Activated B cell treated with CpG ODN at 0.5 μM for 24 hours (primary cell): Measurements from ENCODE around the gene APIP. TPM values are rescaled to one million over a fixed set of nuclear protein-coding genes. Genes with fewer than 3 reads are reported as not detected.

Source experiments
- ATAC-seq: fragments of 200-7000 bp; cut with Tn5 transposase; one replicate; pipeline ENCODE4 v1.10.0; 2021; ENCODE audit warnings: low read depth, mild to moderate bottlenecking, moderate library complexity
- CTCF ChIA-PET: fragments of 350-600 bp; sonication (Branson Sonifier 250); formaldehyde crosslinking; loops from one replicate; lab custom pipeline; 2021; ENCODE audit warnings: antibody characterized with exemption; lab: Charles Lee
- POLR2A ChIA-PET: fragments of 350-600 bp; sonication (Branson Sonifier 250); formaldehyde crosslinking; loops from one replicate; lab custom pipeline; 2021; ENCODE audit warnings: antibody characterized with exemption; lab: Charles Lee
- DNase-seq: peaks from one replicate; pipeline ENCODE4 v3.0.0; 2022
- H3K27ac Mint-ChIP-seq: one replicate; pipeline ENCODE4 v1.8.0; 2020; ENCODE audit warnings: mixed read lengths
- H3K27me3 Mint-ChIP-seq: one replicate; pipeline ENCODE4 v1.8.0; 2021; ENCODE audit warnings: mixed read lengths
- H3K36me3 Mint-ChIP-seq: one replicate; pipeline ENCODE4 v1.8.0; 2021; ENCODE audit warnings: low read depth, mixed read lengths
- H3K4me1 Mint-ChIP-seq: one replicate; pipeline ENCODE4 v1.8.0; 2021; ENCODE audit warnings: mixed read lengths
- H3K4me3 Mint-ChIP-seq: one replicate; pipeline ENCODE4 v1.8.0; 2020; ENCODE audit warnings: mild to moderate bottlenecking, mixed read lengths
- H3K9me3 Mint-ChIP-seq: one replicate; pipeline ENCODE4 v1.8.0; 2020; ENCODE audit warnings: mixed read lengths
- intact Hi-C: fragments of 100-400 bp; cut with micrococcal nuclease; formaldehyde crosslinking; loops from one replicate; pipeline ENCODE4 v1.15.1; 2024
- total RNA-seq: library from RNA; stranded (reverse); gene quantifications from 2 replicates; pipeline ENCODE4 v1.2.3, GENCODE V29; 2022
- TF ChIP-seq, protein P1 (sequence below): fragments of 200-600 bp; IDR thresholded peaks from one replicate; pipeline ENCODE4 v1.8.0; 2022; ENCODE audit warnings: antibody characterized with exemption, mild to moderate bottlenecking

APIP gene
- total RNA-seq, 1 donor from 2014 or later: 18.7 TPM

DNA sequence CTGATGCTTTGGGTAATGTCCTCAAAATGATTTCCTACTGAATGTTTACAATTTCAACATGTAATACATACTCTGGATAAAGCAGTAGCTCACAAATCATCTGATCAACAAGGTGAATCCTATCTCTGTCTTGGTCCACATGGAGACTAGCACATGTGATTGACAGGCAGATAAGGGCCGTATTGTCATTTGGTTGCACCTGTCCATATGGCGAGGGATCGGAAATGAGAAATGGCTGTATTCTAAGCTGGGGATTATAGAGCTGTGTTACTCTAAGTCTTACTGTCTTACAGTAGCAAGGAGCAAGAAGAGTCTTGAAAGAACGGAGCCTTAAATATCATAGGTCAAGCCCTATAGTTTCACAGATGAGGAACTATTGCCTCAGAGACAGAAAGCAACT, 55.7 kb downstream of the APIP start:
- no peaks in the 10 kb centered on the region for H3K36me3 Mint-ChIP-seq
- ATAC-seq (no peak), DNase-seq (no peak)
- ChIA-PET POLR2A (no interaction called here), CTCF (no interaction called here)
- H3K4me1 Mint-ChIP-seq: peaks cover 7% of the 10 kb centered on the region
- TF ChIP-seq, protein P1, sequence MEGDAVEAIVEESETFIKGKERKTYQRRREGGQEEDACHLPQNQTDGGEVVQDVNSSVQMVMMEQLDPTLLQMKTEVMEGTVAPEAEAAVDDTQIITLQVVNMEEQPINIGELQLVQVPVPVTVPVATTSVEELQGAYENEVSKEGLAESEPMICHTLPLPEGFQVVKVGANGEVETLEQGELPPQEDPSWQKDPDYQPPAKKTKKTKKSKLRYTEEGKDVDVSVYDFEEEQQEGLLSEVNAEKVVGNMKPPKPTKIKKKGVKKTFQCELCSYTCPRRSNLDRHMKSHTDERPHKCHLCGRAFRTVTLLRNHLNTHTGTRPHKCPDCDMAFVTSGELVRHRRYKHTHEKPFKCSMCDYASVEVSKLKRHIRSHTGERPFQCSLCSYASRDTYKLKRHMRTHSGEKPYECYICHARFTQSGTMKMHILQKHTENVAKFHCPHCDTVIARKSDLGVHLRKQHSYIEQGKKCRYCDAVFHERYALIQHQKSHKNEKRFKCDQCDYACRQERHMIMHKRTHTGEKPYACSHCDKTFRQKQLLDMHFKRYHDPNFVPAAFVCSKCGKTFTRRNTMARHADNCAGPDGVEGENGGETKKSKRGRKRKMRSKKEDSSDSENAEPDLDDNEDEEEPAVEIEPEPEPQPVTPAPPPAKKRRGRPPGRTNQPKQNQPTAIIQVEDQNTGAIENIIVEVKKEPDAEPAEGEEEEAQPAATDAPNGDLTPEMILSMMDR: no peak
- intact Hi-C loops: no loop called here
- H3K27ac Mint-ChIP-seq: no peak overlapping the region
- peaks cover 3% of the 10 kb centered on the region for H3K27me3 Mint-ChIP-seq
- no peak overlapping the region for H3K4me3 Mint-ChIP-seq
- H3K9me3 Mint-ChIP-seq: no peaks in the 10 kb centered on the region

DNA sequence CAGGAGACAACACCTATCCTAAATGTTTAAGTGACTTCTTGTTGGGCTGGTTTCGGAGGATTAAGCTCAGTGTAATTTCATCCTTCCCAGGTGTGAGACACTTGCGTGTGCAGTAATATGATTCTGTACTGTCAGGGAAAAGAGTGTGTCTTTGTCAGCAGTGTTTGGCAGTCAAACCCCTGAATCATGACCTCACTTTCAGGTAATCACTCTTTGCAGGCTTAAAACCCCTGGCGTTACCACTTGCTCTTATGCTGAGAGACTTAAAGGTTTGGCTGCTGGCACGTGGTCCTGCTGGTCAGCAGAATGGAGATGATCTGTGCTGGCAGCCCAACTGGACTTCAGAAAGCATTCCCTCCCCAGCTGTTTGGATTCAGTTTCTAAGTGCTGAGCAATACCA, 56.1 kb downstream of the APIP start:
- DNase-seq (no peak), ATAC-seq (no peak)
- intact Hi-C loops: no loop called here
- peaks cover 7% of the 10 kb centered on the region for H3K4me1 Mint-ChIP-seq
- H3K36me3 Mint-ChIP-seq: no peaks in the 10 kb centered on the region
- H3K4me3 Mint-ChIP-seq: no peak overlapping the region
- ChIA-PET POLR2A (no interaction called here), CTCF (no interaction called here)
- TF ChIP-seq, protein P1: no peak
- peaks cover 3% of the 10 kb centered on the region for H3K27me3 Mint-ChIP-seq
- H3K9me3 Mint-ChIP-seq: no peaks in the 10 kb centered on the region
- H3K27ac Mint-ChIP-seq: no peak overlapping the region

DNA sequence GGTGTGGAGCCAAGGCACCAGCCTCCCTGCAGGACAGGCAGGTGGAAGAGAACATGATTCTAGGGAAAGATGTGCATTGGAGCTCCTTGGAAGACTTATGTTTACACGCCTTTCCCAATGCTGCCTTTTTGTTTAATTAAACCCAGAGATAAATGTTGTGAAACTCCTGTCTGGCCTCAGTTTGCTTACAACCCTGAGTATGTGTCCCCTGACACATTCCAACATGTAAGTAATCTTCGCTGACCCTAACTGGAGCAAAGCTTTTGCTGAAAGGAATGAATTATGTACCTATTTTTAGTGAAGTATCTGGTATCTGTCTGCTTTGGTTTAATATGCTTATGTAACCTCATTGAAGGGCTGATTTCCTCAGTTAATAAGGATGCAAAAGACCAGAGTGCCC, 56.7 kb downstream of the APIP start:
- ATAC-seq: no peak
- H3K36me3 Mint-ChIP-seq: no peaks in the 10 kb centered on the region
- TF ChIP-seq, protein P1: no peak
- intact Hi-C loops: no loop called here
- H3K9me3 Mint-ChIP-seq: no peaks in the 10 kb centered on the region
- H3K4me1 Mint-ChIP-seq: peaks cover 7% of the 10 kb centered on the region
- CTCF ChIA-PET: no interaction called here
- H3K27ac Mint-ChIP-seq: no peak overlapping the region
- H3K4me3 Mint-ChIP-seq: no peak overlapping the region
- no peak for DNase-seq
- POLR2A ChIA-PET: no interaction called here
- H3K27me3 Mint-ChIP-seq: peaks cover 3% of the 10 kb centered on the region

DNA sequence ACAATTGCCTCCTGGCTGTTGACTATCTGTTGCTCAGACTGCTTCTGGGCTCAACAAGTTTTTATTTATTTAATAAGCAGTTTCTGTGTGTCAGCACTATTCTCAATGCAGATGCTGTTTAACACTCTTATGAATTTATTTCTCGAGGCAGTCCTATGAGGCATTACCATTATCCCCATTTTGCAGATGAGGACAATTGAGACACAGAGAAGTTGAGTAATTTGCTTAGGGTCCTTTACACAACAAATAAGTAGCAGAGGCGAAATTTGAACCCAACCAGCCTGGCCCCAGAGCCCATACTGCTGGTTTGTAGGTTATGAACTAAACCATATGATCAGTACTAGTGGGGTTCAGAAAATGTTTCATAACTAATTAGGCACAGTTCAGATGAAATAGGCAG, 58.7 kb downstream of the APIP start:
- ChIA-PET POLR2A (no interaction called here), CTCF (no interaction called here)

DNA sequence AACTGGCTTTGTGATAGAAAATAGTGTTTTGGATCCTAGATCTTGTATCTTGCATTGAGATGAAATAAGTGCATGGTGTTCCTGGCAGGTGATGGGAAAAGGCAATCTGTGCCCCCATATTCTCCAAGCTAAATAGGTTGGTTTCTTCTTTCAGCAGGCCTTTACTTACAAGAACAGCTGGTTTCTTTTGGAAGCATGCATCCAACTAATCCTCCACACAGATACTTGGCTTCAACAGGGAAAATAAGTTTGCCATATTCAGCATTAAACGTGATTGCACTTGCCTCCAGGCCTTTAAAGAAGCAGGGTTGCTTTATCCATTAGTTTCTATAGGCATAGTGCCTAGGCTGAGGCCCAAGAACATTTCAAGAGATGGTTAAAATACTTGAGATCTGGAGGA, 59.9 kb downstream of the APIP start:
- POLR2A ChIA-PET: no interaction called here
- Mint-ChIP-seq H3K27ac (no peak overlapping the region), H3K27me3 (peaks cover 5% of the 10 kb centered on the region), H3K9me3 (no peaks in the 10 kb centered on the region), H3K4me3 (no peak overlapping the region), H3K36me3 (no peaks in the 10 kb centered on the region), H3K4me1 (no peaks in the 10 kb centered on the region)
- CTCF ChIA-PET: no interaction called here
- no peak for ATAC-seq
- TF ChIP-seq, protein P1: no peak
- DNase-seq: no peak
- intact Hi-C loops: no loop called here

More for the DNA sequence above, 58.7 kb downstream of the APIP start:
- DNase-seq (no peak), ATAC-seq (no peak)
- TF ChIP-seq, protein P1: no peak
- intact Hi-C loops: no loop called here
- H3K4me3 Mint-ChIP-seq: no peak overlapping the region
- H3K27ac Mint-ChIP-seq: no peak overlapping the region
- no peaks in the 10 kb centered on the region for H3K36me3 Mint-ChIP-seq
- H3K27me3 Mint-ChIP-seq: peaks cover 5% of the 10 kb centered on the region
- H3K9me3 Mint-ChIP-seq: no peaks in the 10 kb centered on the region
- no peaks in the 10 kb centered on the region for H3K4me1 Mint-ChIP-seq
